ENCODE data around the gene VPS35. TPM values are rescaled to one million over a fixed set of nuclear protein-coding genes. Genes with fewer than 3 reads are reported as not detected.
"Not testable (repeated sequence)": the region's sequence is repeated elsewhere in the genome, so short reads cannot be mapped to it uniquely, and the experiment has no call there.

Gene VPS35
- total RNA-seq, 1 experiment from 2014 or later: 70.4 TPM

- not testable (repeated sequence) for H3K9ac ChIP-seq (ENCODE audit: extremely low read depth, insufficient read length, low read length); H3K4me3 Mint-ChIP-seq; H3K36me3 Mint-ChIP-seq (ENCODE audit: insufficient read depth in 1 of 3, low read depth in 3 of 3); H2BK15ac ChIP-seq (ENCODE audit: low read depth, low read length); H3K56ac ChIP-seq (ENCODE audit: insufficient read length, low read depth, low read length); H3K23me2 ChIP-seq (ENCODE audit: insufficient read length, low read depth, low read length, poor library complexity, severe bottlenecking); H3K27ac ChIP-seq (ENCODE audit: insufficient read length, low read depth, low read length); H3K9me3 ChIP-seq (ENCODE audit: control insufficient read depth, low read depth, low read length); H2BK120ac ChIP-seq (ENCODE audit: low read depth, low read length, poor library complexity, severe bottlenecking); DNase-seq; H2AFZ ChIP-seq (ENCODE audit: low read length); H3K27me3 ChIP-seq (ENCODE audit: insufficient read depth, low read length); H3K27me3 Mint-ChIP-seq (ENCODE audit: low read depth); H2AK5ac ChIP-seq (ENCODE audit: insufficient read length, low read length); H4K20me1 ChIP-seq (ENCODE audit: control insufficient read depth, insufficient read depth, insufficient read length); H4K5ac ChIP-seq (ENCODE audit: insufficient read length, low read depth, low read length); H3K4me1 ChIP-seq (ENCODE audit: insufficient read depth, low read length); H4K91ac ChIP-seq (ENCODE audit: insufficient read length, low read depth, low read length); H2BK12ac ChIP-seq (ENCODE audit: insufficient read length, low read depth, low read length); H3K23ac ChIP-seq (ENCODE audit: insufficient read length, low read depth, low read length); H3K27ac Mint-ChIP-seq; H3K79me1 ChIP-seq (ENCODE audit: insufficient read depth, low read depth, low read length, poor library complexity, severe bottlenecking); H3K4me2 ChIP-seq (ENCODE audit: insufficient read depth, insufficient read length, low read length); H2BK20ac ChIP-seq (ENCODE audit: low read depth, low read length, poor library complexity, severe bottlenecking); H3T11ph ChIP-seq (ENCODE audit: low read length); H3K18ac ChIP-seq (ENCODE audit: insufficient read length, low read depth, low read length); H3K14ac ChIP-seq (ENCODE audit: insufficient read depth, low read length); H3K4ac ChIP-seq (ENCODE audit: low read depth, low read length); H3K79me2 ChIP-seq (ENCODE audit: insufficient read depth, low read length); H3K9me3 Mint-ChIP-seq; H4K8ac ChIP-seq (replicated peaks; ENCODE audit: insufficient read length, low read depth, low read length); H2BK5ac ChIP-seq (ENCODE audit: insufficient read length, low read length)
- WGBS (ENCODE audit: extremely low coverage, insufficient read length, low lambda C conversion rate): no CpG with 5 or more reads among the region's 6 CpGs
- peaks cover 20 to 23% of the 10 kb centered on the region in 2 experiments for H3K4me1 Mint-ChIP-seq
Measured at GRCh38 chr16:46624862-46625261, 64.1 kb downstream of the VPS35 start.

DNA sequence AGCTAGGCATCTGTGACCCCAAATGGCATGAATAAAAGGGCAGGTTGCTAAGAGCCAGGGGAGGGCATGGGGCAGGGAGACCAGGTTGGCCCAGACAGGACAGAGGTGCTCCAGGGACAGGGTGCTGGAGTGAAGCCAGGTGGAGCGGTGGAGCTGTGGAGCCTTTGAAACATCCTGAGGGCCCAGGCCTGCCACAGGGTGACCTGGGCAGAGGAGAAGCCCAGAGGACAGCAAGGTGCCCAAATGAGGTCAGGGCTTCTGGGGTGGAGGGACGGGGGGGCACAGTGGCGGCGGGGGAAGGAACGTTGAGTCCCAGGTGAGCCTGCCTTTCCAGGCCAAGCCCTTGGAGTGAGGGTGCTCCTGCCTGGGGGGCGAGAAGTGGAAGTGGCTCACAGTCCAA is 65.3 kb downstream of the VPS35 start:
- H3K18ac ChIP-seq (ENCODE audit: insufficient read length, low read depth, low read length); H2BK120ac ChIP-seq (ENCODE audit: low read depth, low read length, poor library complexity, severe bottlenecking); H3K27me3 Mint-ChIP-seq (ENCODE audit: low read depth); H3K9me3 ChIP-seq (ENCODE audit: control insufficient read depth, low read depth, low read length); H3K79me2 ChIP-seq (ENCODE audit: insufficient read depth, low read length); H2BK12ac ChIP-seq (ENCODE audit: insufficient read length, low read depth, low read length); H4K5ac ChIP-seq (ENCODE audit: insufficient read length, low read depth, low read length); H3K14ac ChIP-seq (ENCODE audit: insufficient read depth, low read length); H4K20me1 ChIP-seq (ENCODE audit: control insufficient read depth, insufficient read depth, insufficient read length); H3K9ac ChIP-seq (ENCODE audit: extremely low read depth, insufficient read length, low read length); H3K27ac Mint-ChIP-seq; H3K4me3 Mint-ChIP-seq; H3K23ac ChIP-seq (ENCODE audit: insufficient read length, low read depth, low read length); H3K4me2 ChIP-seq (ENCODE audit: insufficient read depth, insufficient read length, low read length); H3K27me3 ChIP-seq (ENCODE audit: insufficient read depth, low read length); H3K4ac ChIP-seq (ENCODE audit: low read depth, low read length); H4K91ac ChIP-seq (ENCODE audit: insufficient read length, low read depth, low read length); H3K23me2 ChIP-seq (ENCODE audit: insufficient read length, low read depth, low read length, poor library complexity, severe bottlenecking); H3K79me1 ChIP-seq (ENCODE audit: insufficient read depth, low read depth, low read length, poor library complexity, severe bottlenecking); H2BK20ac ChIP-seq (ENCODE audit: low read depth, low read length, poor library complexity, severe bottlenecking); DNase-seq; H3K36me3 Mint-ChIP-seq (ENCODE audit: insufficient read depth in 1 of 3, low read depth in 3 of 3); H3K56ac ChIP-seq (ENCODE audit: insufficient read length, low read depth, low read length); H4K8ac ChIP-seq (replicated peaks; ENCODE audit: insufficient read length, low read depth, low read length); H3T11ph ChIP-seq (ENCODE audit: low read length); H2BK15ac ChIP-seq (ENCODE audit: low read depth, low read length); H2AFZ ChIP-seq (ENCODE audit: low read length); H3K9me3 Mint-ChIP-seq; H2BK5ac ChIP-seq (ENCODE audit: insufficient read length, low read length); H3K27ac ChIP-seq (ENCODE audit: insufficient read length, low read depth, low read length); H2AK5ac ChIP-seq (ENCODE audit: insufficient read length, low read length); H3K4me1 ChIP-seq (ENCODE audit: insufficient read depth, low read length): not testable (repeated sequence)
- WGBS (ENCODE audit: extremely low coverage, insufficient read length, low lambda C conversion rate): no CpG with 5 or more reads among the region's 6 CpGs
- peaks cover 10 to 15% of the 10 kb centered on the region in 2 experiments for H3K4me1 Mint-ChIP-seq
